Right renal pelvis (tissue), 4 donors: ENCODE results near the gene MYO15A. TPM values are rescaled to one million over a fixed set of nuclear protein-coding genes. Genes with fewer than 3 reads are reported as not detected.

Experiments used
- DNase-seq, 4 donors: peaks; one replicate each; pipeline ENCODE4 v3.0.0-alpha.2; 2013; ENCODE audit warnings: low read depth in 4 of 4, low spot score in 3 of 4, missing footprints in 1 of 4
- polyA plus RNA-seq, 4 donors: library from polyadenylated mRNA; unstranded; fragments of 120-200 nt; gene quantifications; one replicate each; pipeline ENCODE4 v1.2.1, GENCODE V29; 2013; ENCODE audit not compliant: insufficient read length in 4 of 4

The MYO15A gene
- polyA plus RNA-seq, 4 donors, result 2.1 to 3.8 (median 2.8) TPM

DNA sequence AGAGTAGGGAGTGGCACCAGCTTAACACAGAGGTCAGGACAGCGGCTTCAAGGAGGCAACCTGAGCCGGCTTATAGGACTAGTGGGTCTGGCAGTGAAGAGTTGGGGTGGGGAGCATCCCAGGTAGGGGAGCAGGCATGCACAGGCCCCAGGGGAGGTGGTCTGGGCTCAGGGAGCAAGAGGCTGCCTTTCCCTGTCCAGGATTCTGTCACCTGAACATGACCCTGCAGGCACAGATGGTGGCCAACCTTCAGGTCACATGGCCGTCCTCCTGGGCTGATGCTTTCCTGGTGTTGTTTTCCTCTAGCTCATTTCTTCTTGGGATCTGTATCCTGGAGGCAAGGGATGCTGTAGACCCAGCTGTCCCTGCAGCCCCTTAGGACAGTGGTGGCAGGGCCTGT is 3.5 kb upstream of the MYO15A start:
- no peak for DNase-seq

DNA sequence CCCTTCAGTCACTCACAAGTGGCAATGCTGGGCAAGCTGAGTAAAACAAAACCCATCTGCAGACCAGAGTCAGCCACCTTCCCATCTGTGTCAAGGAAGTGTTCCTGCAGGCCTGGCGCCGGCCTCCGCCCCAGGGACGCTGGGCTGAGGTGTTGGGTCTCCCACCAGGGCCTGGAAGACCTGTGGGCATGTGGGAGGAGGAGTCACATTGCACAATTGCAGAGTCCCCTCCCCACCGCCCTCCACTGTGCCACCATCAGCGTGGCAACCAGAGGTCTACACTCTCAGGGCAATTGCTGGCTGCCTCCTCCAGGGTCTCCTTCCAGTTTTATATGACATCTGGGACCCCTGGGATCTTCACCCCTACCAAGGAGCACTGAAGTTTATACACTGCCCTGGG is 3.0 kb upstream of the MYO15A start:
- DNase-seq, result no peak

DNA sequence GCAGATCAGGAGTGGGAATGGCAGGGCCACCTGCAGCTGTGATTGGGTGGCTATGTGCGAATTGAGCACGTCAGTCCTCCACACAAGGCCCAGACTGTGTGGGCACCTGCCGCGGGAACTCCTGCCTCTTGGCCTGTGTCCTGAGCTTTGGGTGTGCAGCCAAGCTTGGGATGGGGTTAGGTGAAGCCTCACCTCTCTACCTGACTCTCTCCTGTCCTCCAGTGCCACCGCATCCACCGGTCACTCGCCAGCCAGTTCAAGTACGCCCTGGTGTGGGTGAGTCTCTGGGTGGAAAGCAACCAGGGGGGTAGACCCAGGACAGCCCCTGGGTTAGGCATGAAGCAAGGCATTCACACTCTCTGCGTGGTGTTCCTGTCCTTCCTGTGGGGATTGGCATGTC is 2.3 kb upstream of the MYO15A start:
- no peak for DNase-seq

DNA sequence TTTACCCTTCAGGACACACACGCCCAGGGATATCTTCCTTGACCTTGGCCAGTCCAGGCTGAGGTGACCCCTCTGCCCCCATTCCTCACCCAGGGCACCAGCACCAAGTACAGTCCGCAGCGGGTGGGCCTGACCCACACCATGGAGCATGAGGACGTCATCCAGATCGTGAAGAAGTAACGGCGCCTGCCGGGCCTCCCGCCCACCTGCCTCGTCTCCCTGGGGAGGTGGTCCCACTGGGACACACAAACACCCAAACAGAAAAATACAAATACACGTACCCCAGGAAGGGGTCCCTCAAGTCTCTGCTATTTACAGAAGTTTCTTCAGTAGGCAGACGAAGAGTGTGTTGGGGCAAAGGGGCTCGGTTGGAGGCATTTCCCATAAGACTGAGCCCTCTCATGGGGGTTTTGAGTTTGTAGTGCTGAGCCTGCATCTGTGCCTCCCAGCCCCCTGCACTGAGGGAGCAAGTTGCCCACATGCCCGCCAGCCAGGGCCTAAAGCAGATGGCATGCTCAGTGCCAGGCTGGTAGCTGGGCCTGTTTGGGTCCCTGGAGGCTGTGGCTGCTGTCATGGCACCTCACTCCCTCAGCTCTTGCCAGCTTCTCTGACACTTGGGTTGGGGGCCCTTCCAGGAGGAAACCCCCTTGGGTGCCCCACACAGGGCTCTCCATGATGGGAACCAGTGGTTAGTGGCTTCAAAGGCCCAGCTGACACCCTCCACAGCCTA is 1.3 kb upstream of the MYO15A start:
- DNase-seq, result no peak

DNA sequence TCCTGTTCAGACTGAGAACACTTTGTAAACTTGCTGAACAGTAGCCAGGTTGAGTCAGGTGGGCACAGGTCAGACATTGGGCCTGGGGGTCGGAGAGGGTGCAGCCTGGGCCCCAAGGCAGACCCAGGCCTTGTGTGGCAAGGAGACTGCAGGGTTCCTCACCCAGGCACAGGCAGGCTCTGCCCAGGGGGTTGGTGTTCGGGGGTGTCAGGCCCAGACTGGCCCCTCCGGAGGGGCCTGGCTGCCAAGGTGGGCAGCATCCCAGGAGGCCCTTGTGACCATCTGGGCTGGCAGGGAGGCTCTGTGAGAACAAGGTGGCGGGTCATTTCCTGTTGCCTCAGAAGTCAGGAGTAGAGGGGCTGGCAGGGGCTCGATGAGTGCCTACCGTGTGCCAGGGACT is 585 bp upstream of the MYO15A start:
- DNase-seq, result no peak

DNA sequence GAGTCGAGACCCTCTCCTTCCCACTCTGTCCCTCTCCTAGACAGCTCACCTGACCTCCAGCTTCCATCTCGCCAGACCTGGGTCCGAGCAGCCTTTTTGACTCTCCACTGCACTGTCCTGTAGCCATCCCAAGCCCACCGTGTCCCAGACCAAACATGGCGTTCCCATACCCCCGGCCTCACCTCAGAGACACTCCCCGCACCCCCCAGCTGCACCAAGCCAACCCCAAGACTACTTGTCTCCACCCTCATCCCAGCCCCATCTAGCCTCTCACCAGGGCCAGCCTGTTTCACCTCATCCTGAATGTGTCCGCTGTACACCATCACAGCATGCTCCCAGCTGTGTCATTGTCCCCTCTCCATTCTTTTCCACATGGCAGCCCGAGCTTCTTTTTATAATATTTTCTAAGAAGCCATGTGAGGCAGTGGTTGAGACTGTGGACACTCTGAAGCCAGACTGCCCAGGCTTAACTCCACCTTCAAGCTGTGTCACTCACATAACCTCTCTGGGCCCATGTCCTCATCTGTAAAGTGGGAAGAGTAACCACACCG is 1.5 kb downstream of the MYO15A start:
- no peak for DNase-seq

DNA sequence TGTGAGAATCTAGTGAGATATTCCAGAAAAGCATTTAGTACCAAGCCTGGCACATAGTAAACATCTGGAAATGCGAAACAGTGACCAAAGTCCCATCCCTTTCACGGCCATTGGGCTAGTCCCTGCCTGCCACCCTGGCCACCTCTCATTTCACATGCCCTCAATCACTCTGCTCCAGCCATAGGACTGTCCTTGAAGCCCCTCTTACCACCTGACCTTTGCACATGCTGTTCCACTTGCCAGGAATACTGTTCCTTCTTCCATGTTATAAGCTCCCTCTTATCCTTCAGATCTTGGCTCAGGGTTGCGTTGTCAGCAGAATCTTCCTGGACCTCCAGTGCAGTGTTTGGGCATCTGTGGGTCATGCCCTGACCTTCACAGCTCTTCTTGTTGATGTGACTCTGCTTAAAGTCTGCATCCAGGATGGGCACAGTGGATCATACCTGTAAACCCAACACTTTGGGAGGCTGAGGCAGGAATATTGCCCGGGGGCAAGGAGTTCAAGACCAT is 2.1 kb downstream of the MYO15A start:
- no peak for DNase-seq

DNA sequence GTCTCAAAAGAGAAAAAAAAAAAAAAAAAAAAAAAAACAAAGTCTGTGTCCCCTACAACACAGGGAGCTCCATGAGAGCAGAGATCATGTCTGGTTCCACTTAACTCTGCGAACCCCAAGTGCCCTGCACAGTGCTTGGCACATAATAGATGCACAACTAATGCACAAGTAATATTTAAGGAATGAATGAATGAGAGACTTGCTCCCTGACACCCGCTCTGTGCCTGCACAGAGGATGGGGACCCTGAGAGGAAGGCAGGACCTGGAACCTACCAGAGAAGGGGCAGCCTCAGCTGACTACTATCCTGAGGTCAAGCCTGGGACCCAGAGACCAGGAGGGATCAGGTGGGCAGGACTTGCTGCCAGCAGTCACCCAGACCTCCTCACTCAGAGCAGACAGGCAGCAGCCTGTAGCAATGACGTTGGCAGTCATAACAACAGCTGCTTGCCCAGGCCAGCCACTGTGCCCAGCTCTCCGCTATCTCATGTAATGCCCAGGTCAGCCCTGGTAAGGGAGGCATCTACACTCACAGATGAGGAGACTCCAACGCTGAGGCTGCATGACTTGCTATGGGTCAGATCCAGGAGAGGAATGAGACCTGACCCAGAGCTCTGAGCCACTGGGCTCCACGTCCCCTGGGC is 2.9 kb downstream of the MYO15A start:
- DNase-seq, result no peak

DNA sequence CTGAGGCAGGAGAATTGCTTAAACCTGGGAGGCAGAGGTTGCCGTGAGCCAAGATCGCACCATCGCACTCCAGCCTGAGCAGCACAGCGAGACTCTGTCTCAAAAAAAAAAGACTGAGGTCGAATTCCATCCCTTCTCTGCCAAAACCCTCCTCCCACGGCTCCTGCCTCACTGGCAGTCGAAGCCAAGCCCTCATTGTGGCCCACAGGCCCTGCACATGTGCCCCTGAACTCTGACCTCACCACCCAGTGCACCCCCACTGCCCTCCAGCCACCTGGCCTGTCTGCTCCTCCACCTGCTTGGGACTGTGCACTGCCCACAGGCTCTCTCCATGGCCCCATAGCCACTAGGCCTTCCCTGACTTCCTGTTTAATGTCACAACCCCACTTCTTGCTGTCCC is 7.0 kb downstream of the MYO15A start:
- no peak for DNase-seq

DNA sequence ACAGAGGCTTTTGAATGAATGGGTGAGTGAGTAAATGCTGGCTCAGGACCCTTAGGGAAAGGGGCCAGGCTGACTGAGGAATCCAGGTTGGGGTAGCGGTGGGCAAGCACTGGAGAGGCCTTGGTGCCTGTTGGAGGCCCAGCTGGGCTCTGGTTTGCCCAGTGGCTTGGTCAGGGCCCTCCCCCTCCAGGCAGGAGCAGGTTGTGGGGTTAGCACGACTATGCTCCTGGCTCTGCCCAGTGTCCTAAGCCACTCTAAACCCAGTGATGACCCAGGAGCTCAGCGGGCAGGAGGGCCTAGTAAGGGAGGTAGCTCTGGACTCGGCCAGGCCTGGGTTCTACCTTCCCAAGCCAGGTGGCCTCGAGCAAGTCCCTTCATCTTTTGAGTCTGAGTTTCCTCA is 7.5 kb downstream of the MYO15A start:
- DNase-seq, result no peak

DNA sequence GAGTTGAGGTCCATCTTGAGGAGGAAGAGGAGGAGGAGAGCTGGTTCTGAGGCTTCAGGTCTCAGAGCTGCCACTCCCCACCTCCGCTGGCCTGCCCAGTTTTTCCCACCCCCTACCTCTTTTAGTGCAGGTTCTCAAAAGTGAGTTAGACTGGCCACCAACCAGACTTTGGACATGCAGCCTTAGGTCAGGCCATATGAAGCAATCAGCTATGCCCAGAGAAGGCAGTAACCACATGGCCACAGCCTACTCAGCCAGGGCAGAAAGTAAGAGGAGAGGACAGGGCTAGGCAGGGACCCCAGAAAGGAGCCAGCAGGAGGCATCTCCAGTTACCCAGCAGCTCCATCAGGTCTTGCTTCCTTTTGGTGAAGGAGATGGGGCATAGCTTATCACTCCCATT is 9.0 kb downstream of the MYO15A start:
- no peak for DNase-seq

DNA sequence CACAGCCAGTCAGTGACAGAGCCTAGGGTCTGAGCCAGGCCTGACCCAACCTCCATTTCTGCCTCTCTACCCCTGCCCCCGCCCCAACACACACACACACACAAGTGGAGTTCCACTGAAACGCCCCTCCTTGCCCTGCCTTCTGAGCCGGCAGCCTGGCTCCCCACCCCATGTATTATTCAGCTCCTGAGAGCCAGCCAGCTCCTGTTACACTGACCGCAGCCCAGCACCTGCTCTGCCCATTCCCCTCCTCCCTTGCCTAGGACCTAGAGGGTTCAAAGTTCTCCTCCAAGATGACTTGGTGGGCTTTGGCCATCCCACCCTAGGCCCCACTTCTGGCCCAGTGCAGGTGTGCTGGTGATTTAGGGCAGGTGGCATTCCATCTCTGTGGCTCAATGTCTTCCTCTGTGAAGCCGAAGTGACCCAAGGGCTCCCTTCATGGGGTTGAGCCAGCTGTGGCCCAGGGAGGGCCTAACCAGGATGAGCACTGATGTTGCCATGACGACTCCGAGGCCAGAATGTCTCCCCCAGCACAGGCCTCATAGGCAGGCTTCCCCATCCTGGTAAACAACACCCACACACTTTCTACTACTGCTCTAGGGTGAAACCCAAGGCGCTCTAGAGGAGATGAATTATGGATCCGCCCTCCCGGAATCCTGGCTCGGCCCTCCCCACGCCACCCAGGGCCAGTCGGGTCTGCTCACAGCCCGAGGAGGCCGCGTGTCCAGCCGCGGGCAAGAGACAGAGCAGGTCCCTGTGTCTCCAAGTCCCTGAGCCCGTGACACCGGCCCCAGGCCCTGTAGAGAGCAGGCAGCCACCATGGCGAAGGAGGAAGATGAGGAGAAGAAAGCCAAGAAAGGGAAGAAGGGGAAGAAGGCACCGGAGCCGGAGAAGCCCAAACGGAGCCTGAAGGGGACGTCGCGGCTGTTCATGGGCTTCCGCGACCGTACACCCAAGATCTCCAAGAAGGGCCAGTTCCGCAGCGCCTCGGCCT is 9.7 kb downstream of the MYO15A start:
- no peak for DNase-seq

DNA sequence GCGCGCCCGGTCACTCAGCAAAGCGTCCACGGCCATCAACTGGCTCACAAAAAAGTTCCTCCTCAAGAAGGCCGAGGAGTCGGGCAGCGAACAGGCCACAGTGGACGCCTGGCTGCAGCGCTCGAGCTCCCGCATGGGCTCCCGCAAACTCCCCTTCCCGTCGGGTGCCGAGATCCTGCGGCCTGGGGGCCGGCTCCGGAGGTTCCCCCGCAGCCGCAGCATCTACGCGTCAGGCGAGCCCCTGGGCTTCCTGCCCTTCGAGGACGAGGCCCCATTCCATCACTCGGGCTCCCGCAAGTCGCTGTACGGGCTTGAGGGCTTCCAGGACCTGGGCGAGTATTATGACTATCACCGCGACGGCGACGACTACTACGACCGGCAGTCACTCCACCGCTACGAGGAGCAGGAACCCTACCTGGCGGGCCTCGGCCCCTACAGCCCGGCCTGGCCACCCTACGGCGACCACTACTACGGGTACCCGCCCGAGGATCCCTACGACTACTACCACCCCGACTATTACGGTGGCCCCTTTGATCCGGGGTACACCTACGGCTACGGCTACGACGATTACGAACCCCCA is 10.7 kb downstream of the MYO15A start:
- DNase-seq, result no peak

DNA sequence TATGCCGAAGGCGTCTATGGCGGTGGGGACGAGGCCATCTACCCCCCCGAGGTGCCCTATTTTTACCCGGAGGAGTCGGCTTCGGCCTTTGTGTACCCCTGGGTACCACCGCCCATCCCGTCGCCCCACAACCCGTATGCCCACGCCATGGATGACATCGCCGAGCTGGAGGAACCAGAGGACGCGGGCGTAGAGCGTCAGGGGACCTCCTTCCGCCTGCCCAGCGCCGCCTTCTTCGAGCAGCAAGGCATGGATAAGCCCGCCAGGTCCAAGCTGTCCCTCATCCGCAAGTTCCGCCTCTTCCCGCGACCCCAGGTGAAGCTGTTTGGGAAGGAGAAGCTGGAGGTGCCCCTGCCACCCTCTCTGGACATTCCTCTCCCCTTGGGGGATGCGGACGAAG is 11.4 kb downstream of the MYO15A start:
- no peak for DNase-seq

DNA sequence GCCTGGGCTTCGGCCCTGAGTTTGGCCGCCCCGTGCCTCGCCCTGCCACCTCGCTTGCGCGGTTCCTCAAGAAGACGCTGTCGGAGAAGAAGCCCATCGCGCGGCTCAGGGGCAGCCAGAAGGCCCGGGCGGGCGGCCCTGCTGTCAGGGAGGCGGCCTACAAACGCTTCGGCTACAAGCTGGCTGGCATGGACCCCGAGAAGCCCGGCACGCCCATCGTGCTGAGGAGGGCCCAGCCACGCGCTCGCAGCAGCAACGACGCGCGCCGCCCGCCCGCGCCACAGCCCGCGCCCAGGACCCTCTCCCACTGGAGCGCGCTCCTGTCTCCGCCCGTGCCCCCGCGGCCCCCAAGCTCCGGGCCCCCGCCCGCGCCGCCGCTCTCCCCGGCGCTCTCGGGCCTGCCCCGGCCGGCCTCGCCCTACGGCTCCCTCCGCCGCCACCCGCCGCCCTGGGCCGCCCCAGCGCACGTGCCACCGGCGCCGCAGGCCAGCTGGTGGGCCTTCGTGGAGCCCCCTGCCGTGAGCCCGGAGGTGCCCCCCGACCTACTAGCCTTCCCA is 12.0 kb downstream of the MYO15A start:
- DNase-seq, result no peak

DNA sequence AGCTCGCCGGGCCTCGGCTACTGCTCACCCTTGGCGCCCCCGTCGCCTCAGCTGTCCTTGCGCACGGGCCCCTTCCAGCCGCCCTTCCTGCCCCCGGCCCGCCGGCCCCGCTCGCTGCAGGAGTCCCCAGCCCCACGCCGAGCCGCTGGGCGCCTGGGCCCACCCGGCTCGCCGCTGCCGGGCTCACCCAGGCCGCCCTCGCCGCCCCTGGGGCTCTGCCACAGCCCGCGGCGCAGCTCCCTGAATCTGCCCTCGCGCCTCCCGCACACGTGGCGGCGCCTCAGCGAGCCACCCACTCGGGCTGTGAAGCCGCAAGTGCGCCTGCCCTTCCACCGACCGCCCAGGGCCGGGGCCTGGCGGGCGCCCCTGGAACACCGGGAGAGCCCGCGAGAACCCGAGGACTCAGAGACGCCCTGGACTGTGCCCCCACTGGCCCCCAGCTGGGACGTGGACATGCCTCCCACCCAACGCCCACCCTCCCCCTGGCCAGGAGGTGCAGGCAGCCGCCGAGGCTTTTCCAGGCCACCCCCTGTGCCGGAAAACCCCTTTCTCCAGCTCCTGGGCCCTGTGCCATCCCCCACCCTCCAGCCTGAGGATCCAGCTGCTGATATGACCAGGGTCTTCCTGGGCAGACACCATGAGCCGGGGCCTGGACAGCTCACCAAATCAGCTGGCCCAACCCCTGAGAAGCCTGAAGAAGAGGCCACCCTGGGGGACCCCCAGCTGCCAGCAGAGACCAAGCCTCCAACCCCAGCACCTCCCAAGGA is 12.8 kb downstream of the MYO15A start:
- DNase-seq, result no peak

DNA sequence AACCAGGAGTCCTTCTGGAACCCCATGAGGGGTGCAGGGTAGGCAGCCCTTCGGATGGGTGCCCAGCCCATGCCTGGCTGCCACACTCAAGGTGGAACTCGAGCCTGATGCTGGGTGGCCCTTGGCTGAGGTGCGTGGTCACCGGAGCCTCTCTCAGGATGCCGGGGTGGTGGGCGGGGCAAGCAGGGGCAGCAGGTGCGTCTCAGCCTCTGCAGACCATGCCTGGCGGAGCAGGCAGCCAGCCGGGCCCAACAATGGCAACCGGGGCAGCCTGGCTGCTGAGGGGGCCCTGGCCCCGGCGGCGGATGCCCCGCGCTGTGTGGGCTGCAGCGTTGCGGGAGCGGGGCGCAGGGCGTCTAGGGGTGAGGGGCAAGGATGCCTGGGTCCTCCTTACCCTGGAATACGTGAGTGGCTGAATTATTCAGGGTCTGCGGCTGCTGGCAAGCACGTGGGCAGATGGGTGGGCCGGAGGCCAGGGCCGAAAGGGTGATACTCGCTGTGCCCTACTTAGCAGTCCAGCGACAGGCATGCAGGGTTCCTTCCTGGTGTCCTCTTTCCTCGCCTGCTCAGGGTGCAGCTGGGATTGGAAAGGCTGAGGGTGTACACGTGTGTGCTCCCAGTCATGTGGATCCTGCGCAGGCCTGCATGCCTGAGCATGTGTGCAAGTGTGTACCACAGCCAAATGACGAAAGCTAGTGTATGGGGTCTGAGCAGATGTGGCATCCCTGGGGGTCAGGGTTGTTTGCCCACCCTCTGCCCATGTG is 14.6 kb downstream of the MYO15A start:
- peak in 1 of 4 donors; percentile 12 for DNase-seq

DNA sequence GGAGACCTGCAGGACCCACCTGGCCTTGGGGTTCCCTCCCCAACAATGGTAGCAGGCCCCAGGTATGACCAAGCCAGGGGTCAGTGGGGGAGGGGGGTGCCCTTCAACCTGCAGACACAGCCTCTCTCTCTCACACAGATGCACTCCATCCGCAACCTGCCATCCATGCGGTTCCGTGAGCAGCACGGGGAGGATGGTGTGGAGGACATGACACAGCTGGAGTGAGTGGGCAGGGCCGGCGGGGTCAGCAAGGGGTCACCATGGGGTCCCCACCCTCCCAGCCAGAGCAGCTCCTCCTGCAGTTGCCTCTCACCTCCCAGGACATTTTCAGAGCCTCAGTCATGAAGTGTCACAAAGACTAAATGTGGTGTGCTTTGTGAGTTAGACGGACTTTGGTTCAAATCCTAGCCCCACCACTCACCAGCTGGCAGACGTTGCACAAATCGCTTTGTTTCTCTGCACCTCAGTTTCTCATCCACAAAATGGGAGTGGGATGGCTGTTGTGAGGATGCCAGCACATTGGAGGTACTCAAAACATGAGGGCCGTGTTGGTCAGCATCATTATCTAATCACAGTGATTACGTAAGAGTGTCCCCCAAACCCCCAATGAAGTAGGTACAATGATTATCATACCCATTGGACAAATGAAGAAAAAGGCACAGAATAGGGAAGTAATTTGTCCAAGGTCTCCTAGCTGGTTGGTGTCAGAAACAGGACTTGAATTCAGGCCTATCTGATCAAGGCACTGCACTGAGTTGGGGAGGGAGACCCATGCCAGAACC is 16.0 kb downstream of the MYO15A start:
- DNase-seq, result no peak
